Nephron progenitor cell (in vitro differentiated cells): ENCODE measurements around the gene TSPAN3.
A peak's percentile ranks its signal among the peaks of the same experiment; 100 is the strongest.

ENCODE experiments used
- DNase-seq: peaks from one replicate; pipeline ENCODE4 v3.0.0; 2021
- H3K27ac Mint-ChIP-seq: 2 replicates; pipeline ENCODE4 v1.8.0; 2021; ENCODE audit warnings: mild to moderate bottlenecking, moderate library complexity, mixed read lengths
- H3K27me3 Mint-ChIP-seq: 2 replicates; pipeline ENCODE4 v1.8.0; 2021; ENCODE audit warnings: mild to moderate bottlenecking, low read depth, mixed read lengths; ENCODE audit not compliant: poor library complexity
- H3K36me3 Mint-ChIP-seq: 2 replicates; pipeline ENCODE4 v1.8.0; 2021; ENCODE audit warnings: low read depth, mixed read lengths
- H3K4me1 Mint-ChIP-seq: 2 replicates; pipeline ENCODE4 v1.8.0; 2021; ENCODE audit warnings: mixed read lengths
- H3K4me3 Mint-ChIP-seq: 2 replicates; pipeline ENCODE4 v1.8.0; 2021; ENCODE audit warnings: mild to moderate bottlenecking, moderate library complexity, mixed read lengths
- H3K9me3 Mint-ChIP-seq: 2 replicates; pipeline ENCODE4 v1.8.0; 2021; ENCODE audit warnings: mild to moderate bottlenecking, moderate library complexity, mixed read lengths
- TF ChIP-seq, protein P1 (sequence below): fragments of 200-600 bp; sonication (generic); IDR thresholded peaks from 2 replicates; pipeline ENCODE4 v1.5.0; 2021; ENCODE audit warnings: antibody characterized with exemption

The TSPAN3 gene

DNA sequence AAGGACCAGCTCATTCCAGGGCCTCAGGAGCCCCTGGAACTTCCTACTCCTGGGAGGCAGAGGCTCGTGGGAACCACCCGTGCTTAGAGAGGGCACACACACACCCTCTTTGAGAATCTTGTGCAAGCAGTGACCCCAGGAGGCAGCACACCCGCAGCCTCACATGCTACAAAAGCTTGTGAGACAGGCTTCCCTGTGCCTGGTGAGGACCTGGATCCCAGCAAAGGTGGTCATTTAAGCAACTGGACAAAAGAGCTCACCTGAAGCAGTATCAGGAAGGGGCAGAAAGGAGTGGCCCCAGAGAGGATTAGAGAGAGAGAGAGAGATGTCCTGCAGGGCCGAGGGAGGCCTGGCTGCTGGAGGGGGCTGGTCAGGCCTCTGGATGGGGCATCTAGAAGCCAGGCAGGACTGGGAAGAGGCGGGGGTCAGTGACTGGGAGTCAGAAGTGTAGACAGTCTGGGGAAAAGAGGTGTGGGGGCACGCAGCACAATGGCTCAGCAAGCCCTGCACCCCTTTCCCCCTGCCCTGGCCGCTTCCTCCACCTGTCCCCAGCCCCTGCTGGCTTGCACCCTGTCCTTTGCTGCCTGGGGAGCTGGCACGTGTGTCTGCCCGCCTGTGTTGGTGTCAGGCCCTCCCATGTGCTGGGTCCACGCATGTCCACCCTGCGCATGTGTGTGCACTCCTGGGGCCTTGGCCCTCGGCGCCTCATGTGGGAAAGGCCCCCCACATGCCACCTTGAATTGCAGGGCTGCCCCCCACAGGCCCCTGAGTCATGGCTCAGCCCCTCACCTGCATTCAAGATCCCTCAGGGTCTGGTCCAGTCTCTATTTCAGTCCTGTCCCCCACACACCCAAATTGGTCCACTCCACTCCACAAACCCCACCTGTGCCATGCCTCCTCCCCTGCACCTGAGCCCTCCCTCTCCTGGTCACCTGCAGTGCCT, 36.9 kb downstream of the TSPAN3 start:
- TF ChIP-seq, protein P1, sequence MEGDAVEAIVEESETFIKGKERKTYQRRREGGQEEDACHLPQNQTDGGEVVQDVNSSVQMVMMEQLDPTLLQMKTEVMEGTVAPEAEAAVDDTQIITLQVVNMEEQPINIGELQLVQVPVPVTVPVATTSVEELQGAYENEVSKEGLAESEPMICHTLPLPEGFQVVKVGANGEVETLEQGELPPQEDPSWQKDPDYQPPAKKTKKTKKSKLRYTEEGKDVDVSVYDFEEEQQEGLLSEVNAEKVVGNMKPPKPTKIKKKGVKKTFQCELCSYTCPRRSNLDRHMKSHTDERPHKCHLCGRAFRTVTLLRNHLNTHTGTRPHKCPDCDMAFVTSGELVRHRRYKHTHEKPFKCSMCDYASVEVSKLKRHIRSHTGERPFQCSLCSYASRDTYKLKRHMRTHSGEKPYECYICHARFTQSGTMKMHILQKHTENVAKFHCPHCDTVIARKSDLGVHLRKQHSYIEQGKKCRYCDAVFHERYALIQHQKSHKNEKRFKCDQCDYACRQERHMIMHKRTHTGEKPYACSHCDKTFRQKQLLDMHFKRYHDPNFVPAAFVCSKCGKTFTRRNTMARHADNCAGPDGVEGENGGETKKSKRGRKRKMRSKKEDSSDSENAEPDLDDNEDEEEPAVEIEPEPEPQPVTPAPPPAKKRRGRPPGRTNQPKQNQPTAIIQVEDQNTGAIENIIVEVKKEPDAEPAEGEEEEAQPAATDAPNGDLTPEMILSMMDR: no peak
- Mint-ChIP-seq H3K9me3 (peaks cover 8% of the 10 kb centered on the region), H3K4me1 (peaks cover 22% of the 10 kb centered on the region), H3K4me3 (no peak overlapping the region), H3K27ac (peak overlapping the region; percentile 80), H3K36me3 (peaks cover 18% of the 10 kb centered on the region), H3K27me3 (no peaks in the 10 kb centered on the region)
- no peak for DNase-seq

DNA sequence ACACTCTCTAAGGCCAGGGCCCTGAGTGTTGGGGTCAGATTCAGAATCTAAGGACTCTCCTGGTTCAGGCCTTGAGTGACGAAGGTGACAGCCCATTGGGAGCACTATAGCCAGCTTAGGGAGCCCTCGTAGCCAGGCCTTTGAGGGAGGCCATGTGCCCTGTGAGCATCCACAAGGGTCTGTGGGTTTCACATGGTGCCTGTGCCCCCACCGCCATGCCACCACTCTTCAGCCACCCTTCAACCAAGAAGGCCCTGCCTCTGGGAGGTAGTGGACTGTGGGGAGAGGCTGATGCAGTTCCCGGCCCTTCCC, 37.5 kb downstream of the TSPAN3 start:
- peaks cover 8% of the 10 kb centered on the region for H3K9me3 Mint-ChIP-seq
- no peak overlapping the region for H3K4me3 Mint-ChIP-seq
- TF ChIP-seq, protein P1: no peak
- no peak for DNase-seq
- H3K36me3 Mint-ChIP-seq: peaks cover 18% of the 10 kb centered on the region
- H3K27ac Mint-ChIP-seq: no peak overlapping the region
- no peaks in the 10 kb centered on the region for H3K27me3 Mint-ChIP-seq
- peaks cover 22% of the 10 kb centered on the region for H3K4me1 Mint-ChIP-seq

DNA sequence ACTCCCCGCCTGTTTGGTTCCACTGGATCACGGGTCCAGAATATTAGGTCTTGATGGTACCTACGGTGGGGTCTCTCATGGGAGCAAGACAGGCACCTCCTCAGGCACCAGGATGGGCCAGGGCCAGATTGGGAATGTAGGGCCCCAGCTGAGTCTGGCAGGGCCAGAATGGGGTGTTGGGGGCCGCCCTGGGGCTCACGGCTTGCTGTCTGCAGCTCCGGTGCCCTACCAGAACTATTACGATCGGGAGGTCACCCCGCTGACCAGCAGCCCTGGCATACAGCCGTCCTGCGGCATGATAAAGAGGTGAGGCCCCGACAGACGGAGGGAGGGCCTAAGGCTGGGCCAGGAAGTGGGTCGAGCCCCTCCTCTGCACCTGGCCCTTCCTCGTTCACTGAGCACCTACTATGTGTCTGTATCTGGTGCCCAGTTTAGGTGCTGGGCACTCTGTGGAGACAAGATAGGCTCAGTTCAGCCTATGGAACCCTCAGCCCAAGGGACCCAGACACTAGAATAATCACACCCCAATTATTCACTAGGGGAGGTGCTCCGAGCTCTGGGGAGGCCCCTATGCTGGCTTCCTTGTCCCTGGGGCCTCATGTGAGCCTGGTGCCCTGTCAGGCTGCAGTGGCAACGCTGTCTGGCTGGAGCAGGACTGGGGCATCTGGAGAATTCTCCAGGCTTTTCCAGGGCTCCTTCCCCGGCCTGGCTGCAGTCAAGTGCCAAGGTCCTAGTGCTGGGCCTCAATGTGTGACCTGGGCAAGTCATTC, 38.1 kb downstream of the TSPAN3 start:
- Mint-ChIP-seq H3K27me3 (no peaks in the 10 kb centered on the region), H3K27ac (no peak overlapping the region), H3K9me3 (peaks cover 8% of the 10 kb centered on the region), H3K4me3 (no peak overlapping the region), H3K4me1 (peaks cover 22% of the 10 kb centered on the region), H3K36me3 (peaks cover 18% of the 10 kb centered on the region)
- DNase-seq: no peak
- TF ChIP-seq, protein P1: no peak

DNA sequence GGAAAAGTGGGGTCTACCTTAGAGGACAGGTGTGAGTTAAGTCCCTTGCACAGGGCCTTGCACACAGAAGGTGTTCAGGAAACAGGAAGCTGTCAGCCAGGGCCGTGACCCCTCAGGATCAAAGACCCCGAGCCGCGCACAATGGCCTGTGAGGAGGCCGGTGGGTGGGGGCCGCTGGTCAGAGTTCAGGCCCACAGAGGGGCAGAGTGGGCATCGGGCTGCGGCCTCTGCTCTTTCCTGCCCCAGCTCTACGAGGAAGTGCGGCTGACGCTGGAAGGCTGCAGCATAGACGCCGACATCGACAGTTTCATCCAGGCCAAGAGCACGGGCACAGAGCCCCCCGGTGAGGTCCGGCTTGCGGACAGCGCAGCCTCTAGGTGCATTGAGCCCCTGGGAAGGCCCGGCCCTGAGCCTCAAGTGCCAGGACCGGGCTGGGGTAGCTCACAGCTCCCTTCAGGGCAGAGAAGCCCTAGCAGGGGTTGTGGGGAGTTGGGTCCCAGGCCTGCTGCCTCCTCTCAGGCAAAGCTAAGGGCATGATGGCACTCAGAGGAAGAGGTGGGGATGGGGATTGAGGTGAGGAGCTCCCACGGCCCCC, 38.8 kb downstream of the TSPAN3 start:
- Mint-ChIP-seq H3K4me3 (no peak overlapping the region), H3K4me1 (peaks cover 25% of the 10 kb centered on the region), H3K27me3 (no peaks in the 10 kb centered on the region), H3K27ac (no peak overlapping the region), H3K9me3 (peaks cover 2% of the 10 kb centered on the region), H3K36me3 (peaks cover 12% of the 10 kb centered on the region)
- TF ChIP-seq, protein P1: no peak
- DNase-seq: no peak

DNA sequence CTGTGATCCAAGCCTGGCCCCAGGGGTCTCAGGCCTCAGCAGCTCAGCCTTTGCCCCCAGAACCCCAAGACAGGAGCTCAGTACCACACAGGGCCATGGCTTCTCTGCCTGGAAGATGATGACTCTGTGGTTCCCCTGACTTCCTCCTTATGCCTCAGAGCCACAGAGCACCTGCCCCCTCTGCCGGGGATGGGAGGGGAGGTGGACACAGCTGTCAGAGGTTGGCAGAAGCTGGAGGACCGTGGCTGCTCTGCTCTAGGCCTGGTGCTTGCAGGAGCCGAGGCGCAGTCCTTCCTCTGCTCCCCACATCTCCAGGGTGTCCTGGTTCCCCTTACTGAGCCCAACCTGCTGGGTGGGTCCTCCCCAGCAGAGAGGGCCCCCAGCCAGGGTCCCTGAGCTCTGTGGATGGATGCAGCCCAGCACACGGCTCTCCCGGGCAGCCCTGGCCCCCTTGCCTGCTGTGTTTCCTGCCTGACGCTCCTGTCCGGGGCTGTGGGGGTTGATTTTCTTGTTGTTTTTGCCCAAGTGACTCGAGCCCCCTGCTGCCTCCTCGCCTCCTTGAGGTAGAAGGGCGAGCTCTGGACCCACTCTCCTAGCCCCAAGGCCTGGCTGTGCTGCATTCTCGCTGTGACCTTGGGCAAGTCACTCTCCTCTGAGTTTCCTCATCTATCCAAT, 39.4 kb downstream of the TSPAN3 start:
- peak overlapping the region; percentile 93 for H3K27ac Mint-ChIP-seq
- TF ChIP-seq, protein P1: no peak
- peaks cover 5% of the 10 kb centered on the region for H3K36me3 Mint-ChIP-seq
- DNase-seq: no peak
- no peaks in the 10 kb centered on the region for H3K9me3 Mint-ChIP-seq
- no peak overlapping the region for H3K4me3 Mint-ChIP-seq
- peaks cover 26% of the 10 kb centered on the region for H3K4me1 Mint-ChIP-seq
- H3K27me3 Mint-ChIP-seq: no peaks in the 10 kb centered on the region
